H1 (cell line): ENCODE results near the gene YWHAG. TPM values are rescaled to one million over a fixed set of nuclear protein-coding genes. Genes with fewer than 3 reads are reported as not detected.

Experiments
- polyA plus RNA-seq, 7 experiments: library from polyadenylated mRNA; depleted of rRNA in 3 of 7; stranded (reverse) in 5 of 7; unstranded in 2 of 7; fragments of >200 nt in 5 of 7; fragments of 200-250 nt in 2 of 7; gene quantifications; 1 replicate in 5 of 7; 2 replicates in 1 of 7; 4 replicates in 1 of 7; pipeline versions ENCODE4 v1.2.1 to v1.2.3, GENCODE V29; 2011 to 2013; ENCODE audit warnings: missing spikeins in 2 of 7, mixed read lengths in 2 of 7
- total RNA-seq: library from RNA; stranded (reverse); fragmentation: NEBNext Ultra II Directional; extraction: Animal tissue kit (Norgen Biotek cat#: 25700); gene quantifications from 2 replicates; pipeline ENCODE4 v1.2.1, GENCODE V29; 2021
- TF ChIP-seq, protein P1 (sequence below): IDR thresholded peaks from 2 replicates; pipeline ENCODE4 v1.6.1; 2011; ENCODE audit warnings: low read depth, mild to moderate bottlenecking, low read length; ENCODE audit not compliant: insufficient read depth

Gene YWHAG
- total and polyA plus RNA-seq, 2 of the 8 experiments (the other 6 are each of a cell fraction or from before 2014, with no cell fraction given) = 57.2 to 241 TPM

DNA sequence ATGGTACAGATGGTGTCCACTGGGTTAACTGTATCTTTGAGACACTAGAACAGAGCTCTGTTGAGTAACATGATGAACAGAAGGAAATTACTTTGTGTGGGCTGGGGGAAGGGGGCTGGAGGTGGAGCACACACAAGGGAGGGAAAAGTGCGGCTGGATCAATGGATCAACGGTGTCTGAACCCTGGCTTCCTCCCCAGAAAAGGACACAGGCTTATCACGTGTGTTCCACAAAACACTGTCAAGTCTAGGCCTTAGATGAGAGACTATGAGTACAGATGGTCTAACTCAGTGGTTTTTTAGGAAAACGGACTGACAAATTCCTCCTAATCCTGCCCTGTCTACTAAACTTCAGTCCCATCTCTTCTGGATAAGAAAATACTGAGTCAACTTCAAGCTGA is 28.5 kb downstream of the YWHAG start (continued):
- TF ChIP-seq, protein P1, sequence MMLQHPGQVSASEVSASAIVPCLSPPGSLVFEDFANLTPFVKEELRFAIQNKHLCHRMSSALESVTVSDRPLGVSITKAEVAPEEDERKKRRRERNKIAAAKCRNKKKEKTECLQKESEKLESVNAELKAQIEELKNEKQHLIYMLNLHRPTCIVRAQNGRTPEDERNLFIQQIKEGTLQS = no peak
